Sigmoid colon (tissue), 7 donors: ENCODE measurements around the gene CEACAM21. TPM values are rescaled to one million over a fixed set of nuclear protein-coding genes. Genes with fewer than 3 reads are reported as not detected.

Experiments
- DNase-seq: peaks from one replicate; pipeline ENCODE4 v3.0.0-alpha.2; 2019
- H3K27ac ChIP-seq, 4 donors: fragments of 200-600 bp; sonication (generic); one replicate each; pipeline ENCODE4 v1.5.1; 2016 to 2019; ENCODE audit warnings: mild to moderate bottlenecking in 1 of 4
- H3K27me3 ChIP-seq, 3 donors: fragments of 200-600 bp; sonication (generic); one replicate each; pipeline ENCODE4 v1.5.1; 2019; ENCODE audit warnings: mild to moderate bottlenecking in 1 of 3
- H3K36me3 ChIP-seq, 4 donors: fragments of 200-600 bp; sonication (generic); one replicate each; pipeline ENCODE4 v1.5.1; 2016 to 2019
- H3K4me1 ChIP-seq, 4 donors: fragments of 200-600 bp; sonication (generic); one replicate each; pipeline ENCODE4 v1.5.1; 2017 to 2019
- H3K4me3 ChIP-seq, 4 donors: fragments of 200-600 bp; sonication (generic); one replicate each; pipeline ENCODE4 v1.5.1; 2017 to 2019; ENCODE audit warnings: mild to moderate bottlenecking in 2 of 4, moderate library complexity in 1 of 4
- H3K9me3 ChIP-seq, 4 donors: fragments of 200-600 bp in 3 of 4; sonication (generic) in 3 of 4; one replicate each; pipeline versions ENCODE4 v1.5.1 to v1.6.1; 2013 to 2019
- CTCF ChIP-seq, 4 experiments: fragments of 450-650 bp in 3 of 4; fragments of 200-600 bp in 1 of 4; IDR thresholded peaks; one replicate each; pipeline ENCODE4 v1.5.1; 2016 to 2019; ENCODE audit warnings: antibody characterized with exemption in 4 of 4, mild to moderate bottlenecking in 3 of 4, moderate library complexity in 2 of 4
- EP300 ChIP-seq, 4 donors: sonication (generic); formaldehyde crosslinking; IDR thresholded peaks; one replicate each; pipeline ENCODE4 v1.6.1; 2017; ENCODE audit warnings: antibody characterized with exemption in 4 of 4
- POLR2A ChIP-seq, 2 donors: fragments of 450-650 bp; IDR thresholded peaks; one replicate each; pipeline ENCODE4 v1.6.1; 2016; ENCODE audit warnings: antibody characterized with exemption in 2 of 2, mild to moderate bottlenecking in 2 of 2, moderate library complexity in 2 of 2
- POLR2AphosphoS5 ChIP-seq, 4 donors: sonication (generic); formaldehyde crosslinking; IDR thresholded peaks; one replicate each; pipeline ENCODE4 v1.6.1; 2017; ENCODE audit warnings: antibody characterized with exemption in 4 of 4
- WGBS, 2 donors: extraction: QIAGEN DNeasy Blood & Tissue Kit; methylation state at CpG; one replicate each; pipeline ENCODE4 v1.1.7; 2013; 5-methylcytosine and 5-hydroxymethylcytosine counted together
- intact Hi-C: fragments of 100-400 bp; cut with DNase I; formaldehyde crosslinking; loops from one replicate; pipeline ENCODE4 v1.15.1; 2023
- polyA plus RNA-seq, 3 donors: library from polyadenylated mRNA; stranded (reverse); fragments of 200-250 nt; gene quantifications; one replicate each; pipeline ENCODE4 v1.2.3, GENCODE V29; 2013
- total RNA-seq, 4 donors: library from RNA; depleted of rRNA; stranded (reverse); fragments of >200 nt; gene quantifications; one replicate each; pipeline ENCODE4 v1.1.0, GENCODE V29; 2016
- donor health status: healthy with polysubstance abuse.
- donor health status: Bipolar disorder and iron deficiency.
- donor health status: healthy.

The CEACAM21 gene
- total and polyA plus RNA-seq, 7 donors: 1.5 to 11.9 (median 3.2) TPM; not detected in 3

GRCh38 chr19:41587838-41588210 is 11.9 kb downstream of the CEACAM21 start:
- WGBS, 2 donors: 65 to 78% methylated on average over 4 of the region's 4 CpGs
- intact Hi-C loops: no loop called here
- no peaks in the 10 kb centered on the region for H3K9me3 ChIP-seq
- no peaks in the 10 kb centered on the region for H3K36me3 ChIP-seq
- H3K27ac ChIP-seq: no peak overlapping the region
- H3K4me1 ChIP-seq: no peaks in the 10 kb centered on the region
- H3K27me3 ChIP-seq: peaks cover 0 to 10% (median 0%) of the 10 kb centered on the region in 3 donors
- TF ChIP-seq POLR2AphosphoS5 (IDR thresholded peaks at IDR 0.05) (no peak), POLR2A (IDR thresholded peaks at IDR 0.05) (no peak), EP300 (IDR thresholded peaks at IDR 0.05) (no peak), CTCF (IDR thresholded peaks at IDR 0.05) (no peak)
- DNase-seq: no peak
- no peak overlapping the region for H3K4me3 ChIP-seq

GRCh38 chr19:41588497-41589209 is 12.7 kb downstream of the CEACAM21 start:
- intact Hi-C loops: no loop called here
- H3K27ac ChIP-seq: no peak overlapping the region
- no peaks in the 10 kb centered on the region for H3K9me3 ChIP-seq
- H3K4me3 ChIP-seq: no peak overlapping the region
- H3K36me3 ChIP-seq: no peaks in the 10 kb centered on the region
- peaks cover 0 to 10% (median 0%) of the 10 kb centered on the region in 3 donors for H3K27me3 ChIP-seq
- no peak for DNase-seq
- H3K4me1 ChIP-seq: no peaks in the 10 kb centered on the region
- WGBS, 2 donors: 30 to 42% methylated on average over 6 of the region's 6 CpGs
- no peak for TF ChIP-seq EP300 (IDR thresholded peaks at IDR 0.05)
- no peak for TF ChIP-seq POLR2AphosphoS5 (IDR thresholded peaks at IDR 0.05)
- no peak for TF ChIP-seq CTCF (IDR thresholded peaks at IDR 0.05)
- no peak for TF ChIP-seq POLR2A (IDR thresholded peaks at IDR 0.05)

- WGBS, 2 donors: 45 to 58% methylated on average over 2 of the region's 2 CpGs
- Histone ChIP-seq H3K9me3 (no peaks in the 10 kb centered on the region), H3K27me3 (peaks cover 0 to 10% (median 0%) of the 10 kb centered on the region in 3 donors), H3K36me3 (no peaks in the 10 kb centered on the region), H3K4me1 (no peaks in the 10 kb centered on the region), H3K4me3 (no peak overlapping the region), H3K27ac (no peak overlapping the region)
- TF ChIP-seq POLR2AphosphoS5 (IDR thresholded peaks at IDR 0.05) (no peak), POLR2A (IDR thresholded peaks at IDR 0.05) (no peak), EP300 (IDR thresholded peaks at IDR 0.05) (no peak)
- intact Hi-C loops: no loop called here
- no peak for DNase-seq
These were observed 13.4 kb downstream of the CEACAM21 start for GRCh38 chr19:41589371-41589770.

GRCh38 chr19:41590936-41591335 is 15.0 kb downstream of the CEACAM21 start:
- H3K4me1 ChIP-seq: no peaks in the 10 kb centered on the region
- H3K4me3 ChIP-seq: no peak overlapping the region
- intact Hi-C loops: no loop called here
- no peak for TF ChIP-seq POLR2AphosphoS5 (IDR thresholded peaks at IDR 0.05)
- H3K27me3 ChIP-seq: peaks cover 0 to 10% (median 0%) of the 10 kb centered on the region in 3 donors
- no peak for DNase-seq
- no peaks in the 10 kb centered on the region for H3K9me3 ChIP-seq
- H3K36me3 ChIP-seq: no peaks in the 10 kb centered on the region
- no peak overlapping the region for H3K27ac ChIP-seq

- intact Hi-C loops: no loop called here
- 44 to 53% methylated on average over 5 of the region's 5 CpGs for WGBS, 2 donors
- DNase-seq: no peak
- Histone ChIP-seq H3K27me3 (peaks cover 0 to 16% (median 5%) of the 10 kb centered on the region in 3 donors), H3K27ac (no peak overlapping the region), H3K4me3 (no peak overlapping the region), H3K36me3 (no peaks in the 10 kb centered on the region), H3K4me1 (no peaks in the 10 kb centered on the region), H3K9me3 (no peaks in the 10 kb centered on the region)
- TF ChIP-seq EP300 (IDR thresholded peaks at IDR 0.05) (no peak), POLR2A (IDR thresholded peaks at IDR 0.05) (no peak), POLR2AphosphoS5 (IDR thresholded peaks at IDR 0.05) (no peak), CTCF (IDR thresholded peaks at IDR 0.05) (no peak)
These were observed 16.1 kb downstream of the CEACAM21 start for GRCh38 chr19:41591951-41592562.
